ENCODE data around the gene HYAL3. TPM values are rescaled to one million over a fixed set of nuclear protein-coding genes. Genes with fewer than 3 reads are reported as not detected.

HYAL3 gene
- total and polyA plus RNA-seq, 10 of the 15 experiments (the other 5 are each of a cell fraction or from before 2014, with no cell fraction given), result 0.37 to 4.2 (median 2.8) TPM

DNA sequence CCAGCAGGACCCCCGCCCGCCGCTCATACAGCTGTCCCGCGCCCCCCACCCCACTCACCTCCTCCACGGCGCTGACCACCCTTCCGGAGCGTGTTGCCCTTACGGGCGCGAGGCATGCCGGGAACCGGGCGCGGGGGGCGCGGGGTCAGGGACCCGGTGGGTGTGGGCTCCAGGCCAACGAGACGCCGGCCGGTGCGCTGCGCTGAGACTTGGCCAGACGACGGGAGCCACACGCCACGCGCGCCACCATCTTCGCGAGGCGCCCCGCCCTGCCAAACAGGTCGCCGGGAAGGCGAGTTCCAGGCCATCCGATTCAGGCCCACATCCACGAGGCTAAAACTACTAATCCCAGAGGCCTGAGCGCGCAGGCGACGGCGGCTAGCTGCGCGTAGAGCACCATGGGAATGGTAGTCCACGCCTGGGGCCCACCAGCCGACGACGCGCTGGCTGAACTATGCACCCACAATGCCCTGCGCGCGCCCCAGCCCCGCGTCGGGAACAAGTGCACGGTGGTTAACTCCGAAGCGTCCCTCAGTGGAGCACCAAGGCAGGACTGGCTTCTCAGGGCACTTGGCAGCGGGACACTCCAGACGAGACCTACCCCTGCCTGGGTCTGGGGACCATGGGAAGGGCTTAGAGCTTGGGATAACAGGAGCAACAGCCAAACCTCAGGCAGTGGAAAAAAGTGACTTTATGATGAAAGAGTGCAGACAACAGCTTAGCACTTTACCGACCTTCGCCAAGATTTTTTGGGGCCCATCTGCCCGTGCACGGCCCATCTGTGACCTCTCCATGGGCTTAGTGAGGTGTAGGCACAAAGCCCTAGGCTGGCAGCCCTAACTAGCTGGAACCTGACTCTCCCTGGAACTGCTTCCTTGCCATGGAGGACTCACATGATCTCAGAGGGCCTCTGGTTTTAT, 6.8 kb downstream of the HYAL3 start, which contains the start of gene IFRD2 (continued):
- peak; percentile 57; the same call in 1 of the 2 replicates for TF ChIP-seq BACH1 (IDR thresholded peaks at IDR 0.05; ENCODE audit: borderline replicate concordance)
- peak; percentile 89 for TF ChIP-seq NR2C1 (IDR thresholded peaks at IDR 0.05)
- peak; percentile 83 for TF ChIP-seq MAX (IDR thresholded peaks at IDR 0.05; ENCODE audit: low read depth, low read length)
- peak; percentile 43; the same call in 1 of the 2 replicates for TF ChIP-seq PKNOX1 (IDR thresholded peaks at IDR 0.05)
- peak; percentile 52; the same call in 1 of the 2 replicates for TF ChIP-seq NR2F1 (conservative IDR thresholded peaks at IDR 0.05)
- no peak for TF ChIP-seq RAD51 (IDR thresholded peaks at IDR 0.05)
- TF ChIP-seq MYB (IDR thresholded peaks at IDR 0.05; ENCODE audit: borderline replicate concordance, low read depth, low read length), result peak; percentile 34; the same call in 1 of the 2 replicates
- no peak for TF ChIP-seq ZNF24 (IDR thresholded peaks at IDR 0.05)
- no peak for TF ChIP-seq FOXK2 (IDR thresholded peaks at IDR 0.05)
- TF ChIP-seq SMC3 (IDR thresholded peaks at IDR 0.05; ENCODE audit: borderline replicate concordance, low read length), result no peak
- TF ChIP-seq SIX5 (IDR thresholded peaks at IDR 0.05; ENCODE audit: low read depth, low read length, severe bottlenecking), result peak; percentile 100
- peak; percentile 71 for TF ChIP-seq NBN (IDR thresholded peaks at IDR 0.05)
- peak; percentile 14; a peak in 2 of 3 replicates for TF ChIP-seq EGR1 (IDR thresholded peaks at IDR 0.05; ENCODE audit: borderline replicate concordance in 1 of 2, low read depth in 2 of 2, low read length in 2 of 2)
- TF ChIP-seq CBX3 (IDR thresholded peaks at IDR 0.05; ENCODE audit: borderline replicate concordance, low read depth), result no peak
- peak; percentile 73; the same call in 1 of the 2 replicates for TF ChIP-seq ELK1 (IDR thresholded peaks at IDR 0.05; ENCODE audit: low read depth, low read length)
- no peak for TF ChIP-seq NFYA (IDR thresholded peaks at IDR 0.05; ENCODE audit: borderline replicate concordance, low read depth, low read length)
- no peak for TF ChIP-seq CTCF (IDR thresholded peaks at IDR 0.05 in 2 of 3, conservative IDR thresholded peaks at IDR 0.05 in 1 of 3; ENCODE audit: control insufficient read depth in 2 of 3, extremely low read depth in 1 of 3, insufficient read depth in 1 of 3, low read depth in 3 of 3, low read length in 3 of 3)
- no peak for TF ChIP-seq FOS (IDR thresholded peaks at IDR 0.05; ENCODE audit: borderline replicate concordance, extremely low read depth, insufficient read length)
- TF ChIP-seq GATAD2B (conservative IDR thresholded peaks at IDR 0.05; ENCODE audit: low read depth), result no peak
- TF ChIP-seq POLR2A (IDR thresholded peaks at IDR 0.05; ENCODE audit: low read depth, low read length), result peak; percentile 89
- TF ChIP-seq, protein P1, sequence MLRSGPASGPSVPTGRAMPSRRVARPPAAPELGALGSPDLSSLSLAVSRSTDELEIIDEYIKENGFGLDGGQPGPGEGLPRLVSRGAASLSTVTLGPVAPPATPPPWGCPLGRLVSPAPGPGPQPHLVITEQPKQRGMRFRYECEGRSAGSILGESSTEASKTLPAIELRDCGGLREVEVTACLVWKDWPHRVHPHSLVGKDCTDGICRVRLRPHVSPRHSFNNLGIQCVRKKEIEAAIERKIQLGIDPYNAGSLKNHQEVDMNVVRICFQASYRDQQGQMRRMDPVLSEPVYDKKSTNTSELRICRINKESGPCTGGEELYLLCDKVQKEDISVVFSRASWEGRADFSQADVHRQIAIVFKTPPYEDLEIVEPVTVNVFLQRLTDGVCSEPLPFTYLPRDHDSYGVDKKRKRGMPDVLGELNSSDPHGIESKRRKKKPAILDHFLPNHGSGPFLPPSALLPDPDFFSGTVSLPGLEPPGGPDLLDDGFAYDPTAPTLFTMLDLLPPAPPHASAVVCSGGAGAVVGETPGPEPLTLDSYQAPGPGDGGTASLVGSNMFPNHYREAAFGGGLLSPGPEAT (IDR thresholded peaks at IDR 0.05; ENCODE audit: low read depth), result peak; percentile 24; the same call in 1 of the 2 replicates
- no peak for TF ChIP-seq CHD1 (IDR thresholded peaks at IDR 0.05; ENCODE audit: low read depth, low read length)
- TF ChIP-seq KDM1A (IDR thresholded peaks at IDR 0.05; ENCODE audit: borderline replicate concordance), result no peak
- TF ChIP-seq MEF2B (IDR thresholded peaks at IDR 0.05; ENCODE audit: partially characterized antibody, poor library complexity, severe bottlenecking), result no peak

Measured in GM12878 (cell line).